ENCODE measurements around the gene SDC1.

The SDC1 gene

GRCh38 chr2:20168727-20169696 is 55.9 kb downstream of the SDC1 start:
- DNase-seq: peak; percentile 53

- no peak for DNase-seq
Observed at GRCh38 chr2:20168048-20168726, 56.7 kb downstream of the SDC1 start.

- no peak for DNase-seq
Observed at GRCh38 chr2:20167356-20167755, 57.6 kb downstream of the SDC1 start.

GRCh38 chr2:20165677-20166509 is 59.0 kb downstream of the SDC1 start:
- DNase-seq: no peak

- DNase-seq: no peak
Observed at GRCh38 chr2:20164734-20165478, 60.0 kb downstream of the SDC1 start.

- no peak for DNase-seq
Observed at GRCh38 chr2:20164061-20164733, 60.7 kb downstream of the SDC1 start.

- DNase-seq: no peak
Observed at GRCh38 chr2:20159411-20160070, 65.4 kb downstream of the SDC1 start.

GRCh38 chr2:20157193-20157891 is 67.6 kb downstream of the SDC1 start:
- no peak for DNase-seq

- DNase-seq: no peak
Observed at GRCh38 chr2:20156836-20157192, 68.1 kb downstream of the SDC1 start.

- no peak for DNase-seq
Observed at GRCh38 chr2:20156076-20156759, 68.7 kb downstream of the SDC1 start.

- DNase-seq: no peak
Observed at GRCh38 chr2:20153131-20153851, 71.6 kb downstream of the SDC1 start.

GRCh38 chr2:20150806-20151571 is 73.9 kb downstream of the SDC1 start:
- no peak for DNase-seq
